MM.1S (cell line): ENCODE data around the gene PROK1.

Source experiments
- EZH2 ChIP-seq: fragments of 300-600 bp; sonication (generic); optimal IDR thresholded peaks from 2 replicates; pipeline ENCODE3; 2017; ENCODE audit warnings: low read depth, mild to moderate bottlenecking, antibody characterized with exemption, low read length, mixed read lengths
- TF ChIP-seq, protein P1 (sequence below): fragments of 300-600 bp; sonication (generic); IDR thresholded peaks from 2 replicates; pipeline ENCODE4 v1.5.1; 2016; ENCODE audit warnings: antibody characterized with exemption, low read length, mixed read lengths

DNA sequence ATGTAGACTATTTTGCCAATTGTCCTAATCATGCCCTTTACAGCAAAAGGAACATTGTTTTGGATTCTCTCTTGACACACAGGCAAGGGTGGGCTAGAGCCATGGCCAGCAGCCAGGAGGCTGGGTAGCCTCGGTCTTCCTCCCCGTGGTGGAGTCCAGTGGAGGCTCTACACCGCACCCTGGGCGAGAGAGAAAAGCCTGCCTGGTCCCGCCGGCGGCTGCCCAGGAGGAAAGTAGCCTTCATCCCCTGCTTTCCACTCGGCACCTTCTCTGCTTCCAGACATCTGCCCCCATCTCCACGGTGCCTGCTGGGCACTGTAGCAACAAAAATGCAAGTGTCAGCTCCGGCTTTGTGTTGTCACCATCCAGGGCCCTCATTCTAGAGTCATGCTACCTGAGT is 21.6 kb downstream of the PROK1 start:
- TF ChIP-seq, protein P1, sequence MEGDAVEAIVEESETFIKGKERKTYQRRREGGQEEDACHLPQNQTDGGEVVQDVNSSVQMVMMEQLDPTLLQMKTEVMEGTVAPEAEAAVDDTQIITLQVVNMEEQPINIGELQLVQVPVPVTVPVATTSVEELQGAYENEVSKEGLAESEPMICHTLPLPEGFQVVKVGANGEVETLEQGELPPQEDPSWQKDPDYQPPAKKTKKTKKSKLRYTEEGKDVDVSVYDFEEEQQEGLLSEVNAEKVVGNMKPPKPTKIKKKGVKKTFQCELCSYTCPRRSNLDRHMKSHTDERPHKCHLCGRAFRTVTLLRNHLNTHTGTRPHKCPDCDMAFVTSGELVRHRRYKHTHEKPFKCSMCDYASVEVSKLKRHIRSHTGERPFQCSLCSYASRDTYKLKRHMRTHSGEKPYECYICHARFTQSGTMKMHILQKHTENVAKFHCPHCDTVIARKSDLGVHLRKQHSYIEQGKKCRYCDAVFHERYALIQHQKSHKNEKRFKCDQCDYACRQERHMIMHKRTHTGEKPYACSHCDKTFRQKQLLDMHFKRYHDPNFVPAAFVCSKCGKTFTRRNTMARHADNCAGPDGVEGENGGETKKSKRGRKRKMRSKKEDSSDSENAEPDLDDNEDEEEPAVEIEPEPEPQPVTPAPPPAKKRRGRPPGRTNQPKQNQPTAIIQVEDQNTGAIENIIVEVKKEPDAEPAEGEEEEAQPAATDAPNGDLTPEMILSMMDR = no peak
- no peak for TF ChIP-seq EZH2
